Subcutaneous adipose tissue (tissue), 4 donors: ENCODE results near the gene ALKBH5. TPM values are rescaled to one million over a fixed set of nuclear protein-coding genes. Genes with fewer than 3 reads are reported as not detected.

Experiments used
- CTCF ChIP-seq: fragments of 450-650 bp; IDR thresholded peaks from one replicate; pipeline ENCODE4 v1.5.1; 2016; ENCODE audit warnings: low read depth, mild to moderate bottlenecking, control low read depth, antibody characterized with exemption, moderate library complexity
- total RNA-seq, 4 donors: library from RNA; depleted of rRNA; stranded (reverse); fragments of >200 nt; gene quantifications; one replicate each; pipeline ENCODE4 v1.1.0, GENCODE V29; 2016

Gene ALKBH5
- total RNA-seq, 4 donors from 2014 or later: 57.5 to 69.6 (median 67.5) TPM

- no peak for TF ChIP-seq CTCF
These were observed 42.3 kb upstream of the ALKBH5 start for GRCh38 chr17:18141210-18141803.

GRCh38 chr17:18142417-18142816 lies 41.2 kb upstream of the ALKBH5 start:
- TF ChIP-seq CTCF: no peak

DNA sequence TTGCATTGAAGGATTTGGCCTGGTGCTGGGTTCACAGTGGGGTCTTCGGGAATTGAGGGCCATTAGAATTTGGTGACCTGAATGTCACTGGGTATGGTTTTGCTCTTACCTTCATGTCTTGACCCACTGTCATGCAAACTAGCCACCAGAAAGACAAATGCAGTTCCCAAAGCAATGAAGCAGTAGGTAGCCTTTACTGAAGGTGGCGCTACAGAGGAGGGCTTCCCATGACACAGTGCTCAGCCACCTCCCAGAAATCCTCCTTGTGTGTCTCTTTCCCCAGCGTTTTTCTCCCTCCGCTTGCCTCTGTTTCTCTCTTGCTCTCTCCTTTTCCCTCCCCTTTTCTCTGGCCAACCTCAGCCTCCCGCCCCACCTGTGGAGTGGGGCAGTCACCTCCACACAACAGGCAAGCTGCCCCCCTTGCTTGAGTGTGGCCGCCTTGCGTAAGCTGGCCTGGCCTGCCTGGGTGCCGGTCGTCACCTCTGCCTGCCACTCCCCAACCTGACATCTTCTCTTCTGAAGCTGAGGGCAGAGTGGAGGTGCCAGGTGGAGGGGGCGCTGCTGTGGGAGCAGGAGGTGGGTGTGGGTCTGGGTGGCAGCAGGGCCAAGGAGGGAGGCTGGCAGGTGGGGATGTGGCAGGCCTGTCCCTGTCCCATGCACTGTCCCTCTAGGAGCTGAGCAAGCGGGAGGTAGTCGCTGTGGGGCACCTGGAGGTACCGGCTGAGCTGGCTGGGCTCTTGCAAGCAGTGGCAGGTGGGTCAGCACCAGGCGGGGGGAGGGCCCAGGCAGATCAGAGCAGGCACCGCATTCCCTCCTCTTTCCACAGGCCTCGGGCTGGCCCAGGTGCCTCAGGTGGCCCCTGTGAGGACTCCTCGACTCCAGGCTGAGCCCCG lies 40.3 kb upstream of the ALKBH5 start:
- TF ChIP-seq CTCF: no peak

DNA sequence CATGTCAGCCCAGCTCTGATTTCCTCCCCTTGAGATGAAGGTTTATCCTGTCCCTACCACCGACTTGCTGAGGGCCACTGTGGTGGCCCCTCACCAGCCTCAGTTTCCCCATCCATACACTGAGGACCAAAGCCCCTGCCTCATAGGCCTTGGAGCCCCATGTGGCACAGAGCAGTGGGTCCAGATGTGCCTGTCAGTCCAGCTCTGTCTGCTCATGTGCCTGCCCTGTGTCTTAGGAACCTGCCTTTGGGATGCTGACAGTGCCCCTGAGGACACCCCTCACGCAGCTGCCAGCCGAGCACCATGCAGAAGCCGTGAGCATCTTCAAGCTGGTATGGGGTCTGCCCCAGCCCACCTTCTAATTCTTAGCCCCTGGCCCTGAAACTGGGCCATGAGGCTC lies 39.4 kb upstream of the ALKBH5 start:
- no peak for TF ChIP-seq CTCF

DNA sequence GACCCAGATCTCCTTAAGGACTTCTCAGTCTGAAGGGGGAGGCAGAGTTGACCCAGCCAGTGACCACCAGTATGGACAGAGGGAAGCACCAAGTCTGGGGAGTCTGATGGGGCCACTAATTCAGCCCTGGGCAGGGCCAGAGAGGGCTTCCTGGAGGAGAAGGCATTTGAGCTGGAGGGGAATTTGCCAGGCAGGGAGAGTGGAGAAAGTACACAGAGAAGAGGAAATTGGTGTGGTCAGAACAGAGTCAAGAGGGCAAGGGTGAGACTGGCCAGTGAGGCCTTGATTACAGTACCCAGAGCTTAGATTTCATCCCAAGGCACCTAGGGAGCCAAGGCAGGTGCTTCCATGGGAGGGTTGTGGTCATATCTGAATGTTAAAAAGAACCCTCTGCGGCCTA lies 38.8 kb upstream of the ALKBH5 start:
- TF ChIP-seq CTCF: no peak

DNA sequence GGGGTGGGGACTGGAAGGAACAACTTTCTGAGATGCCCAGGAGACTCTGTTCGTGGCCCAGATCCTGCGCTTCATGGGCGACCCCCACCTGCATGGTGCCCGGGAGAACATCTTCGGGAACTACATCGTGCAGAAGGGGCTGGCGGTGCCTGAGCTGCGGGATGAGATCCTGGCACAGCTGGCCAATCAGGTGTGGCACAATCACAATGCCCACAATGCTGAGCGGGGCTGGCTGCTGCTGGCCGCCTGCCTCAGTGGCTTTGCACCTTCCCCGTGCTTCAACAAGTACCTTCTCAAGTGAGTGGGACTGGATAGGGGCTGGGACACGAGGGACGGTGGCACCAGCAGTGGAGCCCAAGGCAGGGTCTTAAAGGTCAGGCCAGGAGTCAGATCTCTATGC lies 37.8 kb upstream of the ALKBH5 start:
- no peak for TF ChIP-seq CTCF

- TF ChIP-seq CTCF: no peak
These were observed 37.4 kb upstream of the ALKBH5 start for GRCh38 chr17:18146259-18146658.
